Measurements from ENCODE around the gene NRIP3.

The NRIP3 gene

DNA sequence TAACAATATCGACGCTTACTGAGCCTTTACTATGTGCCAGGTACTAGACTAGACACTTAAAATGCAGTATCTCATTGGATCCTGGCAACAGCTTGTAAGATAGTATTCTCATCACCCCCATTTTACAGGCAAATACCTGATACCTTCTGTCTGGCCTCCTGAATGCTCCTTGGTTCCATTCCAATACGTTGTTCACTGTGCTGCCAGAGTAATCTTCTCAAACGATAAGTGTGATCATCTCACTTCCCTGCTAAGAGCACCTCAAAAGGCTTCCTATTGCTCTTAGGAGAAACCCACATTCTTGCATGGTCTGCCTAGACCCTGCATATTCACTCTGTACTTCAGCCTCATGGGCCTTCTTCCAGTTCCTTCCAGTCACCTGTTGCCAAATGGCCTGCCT is 1.3 kb upstream of the NRIP3 start:
- peaks cover 7% of the 10 kb centered on the region for H3K27me3 ChIP-seq (ENCODE audit: insufficient read depth, poor library complexity, severe bottlenecking)
- TF ChIP-seq, protein P1, sequence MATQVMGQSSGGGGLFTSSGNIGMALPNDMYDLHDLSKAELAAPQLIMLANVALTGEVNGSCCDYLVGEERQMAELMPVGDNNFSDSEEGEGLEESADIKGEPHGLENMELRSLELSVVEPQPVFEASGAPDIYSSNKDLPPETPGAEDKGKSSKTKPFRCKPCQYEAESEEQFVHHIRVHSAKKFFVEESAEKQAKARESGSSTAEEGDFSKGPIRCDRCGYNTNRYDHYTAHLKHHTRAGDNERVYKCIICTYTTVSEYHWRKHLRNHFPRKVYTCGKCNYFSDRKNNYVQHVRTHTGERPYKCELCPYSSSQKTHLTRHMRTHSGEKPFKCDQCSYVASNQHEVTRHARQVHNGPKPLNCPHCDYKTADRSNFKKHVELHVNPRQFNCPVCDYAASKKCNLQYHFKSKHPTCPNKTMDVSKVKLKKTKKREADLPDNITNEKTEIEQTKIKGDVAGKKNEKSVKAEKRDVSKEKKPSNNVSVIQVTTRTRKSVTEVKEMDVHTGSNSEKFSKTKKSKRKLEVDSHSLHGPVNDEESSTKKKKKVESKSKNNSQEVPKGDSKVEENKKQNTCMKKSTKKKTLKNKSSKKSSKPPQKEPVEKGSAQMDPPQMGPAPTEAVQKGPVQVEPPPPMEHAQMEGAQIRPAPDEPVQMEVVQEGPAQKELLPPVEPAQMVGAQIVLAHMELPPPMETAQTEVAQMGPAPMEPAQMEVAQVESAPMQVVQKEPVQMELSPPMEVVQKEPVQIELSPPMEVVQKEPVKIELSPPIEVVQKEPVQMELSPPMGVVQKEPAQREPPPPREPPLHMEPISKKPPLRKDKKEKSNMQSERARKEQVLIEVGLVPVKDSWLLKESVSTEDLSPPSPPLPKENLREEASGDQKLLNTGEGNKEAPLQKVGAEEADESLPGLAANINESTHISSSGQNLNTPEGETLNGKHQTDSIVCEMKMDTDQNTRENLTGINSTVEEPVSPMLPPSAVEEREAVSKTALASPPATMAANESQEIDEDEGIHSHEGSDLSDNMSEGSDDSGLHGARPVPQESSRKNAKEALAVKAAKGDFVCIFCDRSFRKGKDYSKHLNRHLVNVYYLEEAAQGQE (IDR thresholded peaks at IDR 0.05; ENCODE audit: insufficient replicate concordance, low read depth): no peak
- no peak for TF ChIP-seq SPI1 (IDR thresholded peaks at IDR 0.05; ENCODE audit: borderline replicate concordance, low read depth)
- no peak for DNase-seq (ENCODE audit: low read depth in 1 of 2, low spot score in 1 of 2)

DNA sequence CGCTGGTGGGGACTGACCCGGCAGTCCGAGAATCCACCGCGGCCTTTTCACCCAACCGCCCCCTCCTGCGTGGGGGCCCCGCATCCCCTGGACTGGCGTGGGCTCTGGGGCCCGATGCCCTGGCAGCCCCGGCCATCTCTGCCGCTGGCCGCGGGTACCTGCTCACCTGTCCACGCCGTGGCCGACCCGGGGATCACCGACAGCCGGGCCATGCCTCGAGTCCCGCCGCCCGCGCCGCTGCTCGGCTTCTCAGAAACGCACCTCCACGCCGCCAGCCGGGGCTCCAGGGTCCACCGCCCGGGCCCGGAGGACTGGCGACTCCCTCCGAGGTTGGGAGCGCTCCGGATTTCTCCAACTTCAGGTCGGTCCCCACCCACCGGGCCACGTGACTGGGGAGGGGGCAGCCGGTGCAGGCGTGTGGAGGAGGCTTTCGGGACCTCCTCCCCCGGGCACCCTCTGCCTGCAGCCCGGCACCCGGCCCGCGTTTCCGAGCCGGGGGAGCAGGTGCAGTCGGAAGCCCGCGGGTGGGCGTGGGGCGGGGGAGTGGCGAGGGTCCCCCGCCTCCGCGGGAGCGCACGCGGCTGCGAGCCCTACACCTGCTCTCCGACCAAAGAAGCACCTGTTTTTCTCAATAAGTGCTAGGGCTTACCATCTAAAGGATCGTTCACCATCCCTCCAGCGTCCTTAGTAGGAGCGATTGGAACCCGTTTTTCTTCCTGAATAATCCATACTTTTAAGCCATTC is 554 bp upstream of the NRIP3 start:
- TF ChIP-seq GABPA (IDR thresholded peaks at IDR 0.05; ENCODE audit: low read depth) (no peak), POLR2AphosphoS5 (IDR thresholded peaks at IDR 0.05; ENCODE audit: low read depth) (no peak), SPI1 (IDR thresholded peaks at IDR 0.05; ENCODE audit: borderline replicate concordance, low read depth) (no peak)
- TF ChIP-seq, protein P1 (IDR thresholded peaks at IDR 0.05; ENCODE audit: insufficient replicate concordance, low read depth): no peak
- TF ChIP-seq, protein P2, sequence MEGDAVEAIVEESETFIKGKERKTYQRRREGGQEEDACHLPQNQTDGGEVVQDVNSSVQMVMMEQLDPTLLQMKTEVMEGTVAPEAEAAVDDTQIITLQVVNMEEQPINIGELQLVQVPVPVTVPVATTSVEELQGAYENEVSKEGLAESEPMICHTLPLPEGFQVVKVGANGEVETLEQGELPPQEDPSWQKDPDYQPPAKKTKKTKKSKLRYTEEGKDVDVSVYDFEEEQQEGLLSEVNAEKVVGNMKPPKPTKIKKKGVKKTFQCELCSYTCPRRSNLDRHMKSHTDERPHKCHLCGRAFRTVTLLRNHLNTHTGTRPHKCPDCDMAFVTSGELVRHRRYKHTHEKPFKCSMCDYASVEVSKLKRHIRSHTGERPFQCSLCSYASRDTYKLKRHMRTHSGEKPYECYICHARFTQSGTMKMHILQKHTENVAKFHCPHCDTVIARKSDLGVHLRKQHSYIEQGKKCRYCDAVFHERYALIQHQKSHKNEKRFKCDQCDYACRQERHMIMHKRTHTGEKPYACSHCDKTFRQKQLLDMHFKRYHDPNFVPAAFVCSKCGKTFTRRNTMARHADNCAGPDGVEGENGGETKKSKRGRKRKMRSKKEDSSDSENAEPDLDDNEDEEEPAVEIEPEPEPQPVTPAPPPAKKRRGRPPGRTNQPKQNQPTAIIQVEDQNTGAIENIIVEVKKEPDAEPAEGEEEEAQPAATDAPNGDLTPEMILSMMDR (IDR thresholded peaks at IDR 0.05; ENCODE audit: insufficient read depth, low read length): no peak
- DNase-seq (ENCODE audit: low read depth in 1 of 2, low spot score in 1 of 2): no peak
- H3K27ac ChIP-seq (replicated peaks): no peak overlapping the region
- H3K4me3 ChIP-seq (replicated peaks; ENCODE audit: insufficient read depth, low read length): peak overlapping the region; percentile 32
- H3K27me3 ChIP-seq (ENCODE audit: insufficient read depth, poor library complexity, severe bottlenecking): peaks cover 7% of the 10 kb centered on the region

More for the DNA sequence above, 1.3 kb upstream of the NRIP3 start:
- no peak overlapping the region for H3K4me3 ChIP-seq (replicated peaks; ENCODE audit: insufficient read depth, low read length)
- no peak overlapping the region for H3K27ac ChIP-seq (replicated peaks)

- Histone ChIP-seq H3K4me3 (replicated peaks; ENCODE audit: insufficient read depth, low read length) (peak overlapping the region; percentile 32), H3K27me3 (ENCODE audit: insufficient read depth, poor library complexity, severe bottlenecking) (peaks cover 7% of the 10 kb centered on the region), H3K27ac (replicated peaks) (no peak overlapping the region)
- TF ChIP-seq GABPA (IDR thresholded peaks at IDR 0.05; ENCODE audit: low read depth): no peak
- no peak for TF ChIP-seq SPI1 (IDR thresholded peaks at IDR 0.05; ENCODE audit: borderline replicate concordance, low read depth)
- TF ChIP-seq, protein P2 (IDR thresholded peaks at IDR 0.05; ENCODE audit: insufficient read depth, low read length): no peak
- TF ChIP-seq, protein P1 (IDR thresholded peaks at IDR 0.05; ENCODE audit: insufficient replicate concordance, low read depth): no peak
- TF ChIP-seq POLR2AphosphoS5 (IDR thresholded peaks at IDR 0.05; ENCODE audit: low read depth): no peak
- DNase-seq (ENCODE audit: low read depth in 1 of 2, low spot score in 1 of 2): no peak
Observed at GRCh38 chr11:9002920-9003572, 755 bp downstream of the NRIP3 start.
